NCI-H187 treated with DMSO at 0.1 percent for 48 hours (cell line): ENCODE measurements around the gene SQSTM1.

Experiments
- DNase-seq: peaks from one replicate; lab custom pipeline; 2025; lab: John Stamatoyannopoulos, UW

The SQSTM1 gene

GRCh38 chr5:179874136-179874535 lies 53.4 kb downstream of the SQSTM1 start:
- DNase-seq, result no peak

GRCh38 chr5:179874536-179875292 lies 54.0 kb downstream of the SQSTM1 start:
- DNase-seq, result no peak

- DNase-seq, result no peak
Measured at GRCh38 chr5:179875741-179876609, 55.3 kb downstream of the SQSTM1 start.

DNA sequence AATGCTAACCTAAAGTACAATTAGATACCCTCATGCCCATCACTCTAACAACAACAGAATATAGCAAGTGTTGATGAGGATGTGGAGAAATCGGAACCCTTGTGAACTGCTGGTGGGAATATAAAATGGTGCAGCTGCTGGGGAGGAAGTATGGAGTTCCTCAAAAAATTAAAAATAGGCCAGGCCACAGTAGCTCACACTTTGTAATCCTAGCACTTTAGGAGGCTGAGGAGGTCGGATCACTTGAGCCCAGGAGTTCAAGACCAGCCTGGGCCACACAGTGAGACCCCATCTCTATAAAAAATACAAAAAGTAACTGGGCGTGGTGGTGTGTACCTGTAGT lies 55.9 kb downstream of the SQSTM1 start:
- DNase-seq, result no peak

- DNase-seq, result no peak
Measured at GRCh38 chr5:179878222-179879002, 57.7 kb downstream of the SQSTM1 start.

DNA sequence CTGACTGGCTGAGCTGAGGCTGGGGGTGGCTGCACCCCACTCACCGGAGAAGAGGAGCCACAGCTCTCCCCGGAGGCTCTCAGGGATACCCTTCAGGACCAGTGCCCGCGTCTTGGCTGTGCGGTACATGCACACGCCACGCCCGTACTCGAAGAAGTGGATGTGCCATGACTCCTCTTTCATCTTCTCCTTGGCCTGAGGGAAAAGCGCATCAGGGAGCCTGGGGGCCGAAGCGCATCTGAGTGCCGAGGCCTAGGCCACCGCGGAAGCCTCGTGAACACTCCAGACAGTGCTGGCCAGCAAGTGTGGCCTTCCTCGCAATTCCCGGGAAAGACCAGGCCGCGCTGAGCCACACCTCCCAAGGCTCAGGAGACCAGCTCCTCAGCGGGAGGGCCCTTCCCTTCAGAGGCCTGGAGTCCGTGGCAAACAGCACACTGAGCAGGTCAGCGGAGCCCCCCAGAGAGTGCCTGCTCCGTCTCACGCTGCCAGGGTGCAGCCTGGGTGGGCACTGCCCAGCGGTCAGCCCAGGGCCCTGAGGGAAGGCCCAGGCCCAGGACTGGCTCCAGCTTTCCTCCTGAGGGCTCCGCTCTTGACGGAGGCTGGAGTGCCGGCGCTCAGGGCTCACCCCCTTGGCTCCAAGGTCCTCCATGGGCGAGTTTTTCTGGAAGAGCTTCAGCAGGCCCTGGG lies 58.4 kb downstream of the SQSTM1 start:
- DNase-seq, result no peak

GRCh38 chr5:179879690-179880010 lies 58.9 kb downstream of the SQSTM1 start:
- no peak for DNase-seq

- DNase-seq, result no peak
Measured at GRCh38 chr5:179880066-179880650, 59.5 kb downstream of the SQSTM1 start.

DNA sequence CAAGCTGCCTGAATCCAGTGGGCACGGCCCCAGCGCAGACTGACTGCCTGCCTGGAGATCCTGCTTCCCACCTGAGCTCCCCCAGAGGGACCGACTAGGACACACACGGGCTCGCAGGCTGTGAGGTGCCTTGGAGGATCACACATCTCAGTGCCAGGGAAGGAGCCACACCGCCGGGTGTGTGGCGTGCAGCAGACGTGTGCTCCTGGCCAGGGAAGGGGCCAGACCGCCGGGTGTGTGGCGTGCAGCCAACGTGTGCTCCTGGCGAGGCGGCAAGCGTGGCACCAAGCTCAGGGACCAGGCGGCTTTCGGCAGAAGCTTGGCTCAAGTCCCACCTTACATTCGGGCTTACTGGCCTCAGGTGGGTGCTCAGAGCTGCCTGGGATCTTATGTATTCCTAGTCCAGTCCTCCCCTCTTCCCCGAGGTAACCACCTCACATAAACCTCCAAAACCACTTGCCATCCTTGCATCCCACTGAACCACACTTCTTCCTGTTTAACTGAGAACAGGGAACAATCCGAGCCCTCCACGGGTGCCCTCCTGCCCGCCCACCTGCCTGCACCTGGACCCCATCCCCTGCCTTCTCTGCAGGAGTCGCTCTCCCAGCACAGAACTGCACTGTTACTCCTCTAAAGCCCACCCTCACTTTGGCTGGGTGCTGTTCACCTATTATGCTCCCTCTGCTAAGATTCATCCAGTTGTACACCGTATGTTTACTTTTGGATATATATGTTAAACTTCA lies 60.3 kb downstream of the SQSTM1 start:
- no peak for DNase-seq

DNA sequence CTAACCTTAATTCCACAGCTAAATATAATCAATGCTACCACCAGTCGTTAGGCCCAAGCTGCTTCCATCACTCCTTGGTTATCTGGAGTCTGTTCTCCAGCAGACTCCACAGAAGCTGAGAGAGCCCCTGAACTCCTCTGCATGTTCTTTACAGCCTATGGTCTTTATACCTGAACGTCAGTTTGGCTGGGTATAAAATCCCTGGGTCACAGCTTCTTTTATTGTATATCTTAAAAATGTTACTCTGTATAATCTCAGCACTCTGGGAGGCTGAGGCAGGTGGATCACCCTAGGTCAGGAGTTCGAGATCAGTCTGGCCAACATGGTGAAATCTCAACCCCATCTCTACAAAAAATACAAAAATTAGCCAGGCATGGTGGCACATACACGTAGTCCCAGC lies 61.6 kb downstream of the SQSTM1 start:
- DNase-seq, result no peak

DNA sequence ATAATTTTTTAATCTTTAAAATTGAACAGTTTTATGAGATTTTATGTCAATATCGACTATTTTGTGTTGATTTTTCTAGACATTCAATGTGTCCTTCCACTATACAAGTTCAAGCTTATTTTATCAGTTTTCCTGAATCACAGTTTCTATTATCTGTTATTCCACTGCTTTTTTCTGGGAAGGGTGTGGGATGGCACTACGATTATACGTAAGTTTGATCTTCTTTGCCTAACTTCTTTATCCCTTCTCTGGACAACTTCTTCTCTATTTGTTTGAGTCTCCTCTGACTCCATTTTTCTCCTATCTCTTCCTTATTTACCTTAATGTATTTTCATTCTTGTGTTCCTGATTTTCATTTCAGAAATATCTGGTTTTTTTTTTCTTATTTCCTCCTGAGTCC lies 62.5 kb downstream of the SQSTM1 start:
- DNase-seq, result no peak

DNA sequence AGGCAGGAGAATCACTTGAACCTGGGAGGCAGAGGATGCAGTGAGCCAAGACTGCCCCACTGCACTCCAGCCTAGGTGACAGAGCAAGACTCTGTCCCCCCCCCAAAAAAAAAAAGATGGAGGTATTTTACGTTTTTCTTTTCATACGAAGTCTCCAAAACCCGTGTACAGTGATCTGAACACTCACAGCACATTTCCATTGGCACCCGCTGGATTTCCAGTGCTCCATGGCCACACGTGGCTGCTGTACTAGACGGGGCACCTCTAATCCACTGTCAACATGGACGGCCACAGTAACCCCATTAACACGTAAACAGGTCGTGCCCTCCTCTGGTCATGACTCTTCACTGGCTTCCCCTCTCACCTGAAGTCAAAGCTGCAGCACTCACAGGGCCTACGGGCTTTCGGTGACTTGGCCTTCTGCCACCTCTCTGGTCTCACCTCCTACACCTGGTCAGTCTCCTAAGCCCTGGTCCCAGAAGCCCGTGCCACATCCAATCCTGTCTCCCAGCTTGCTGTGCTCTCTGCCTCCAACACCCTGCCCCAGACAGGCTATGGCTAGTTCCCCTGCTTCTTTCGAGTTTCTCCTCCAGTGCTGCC lies 64.9 kb downstream of the SQSTM1 start:
- DNase-seq, result no peak

DNA sequence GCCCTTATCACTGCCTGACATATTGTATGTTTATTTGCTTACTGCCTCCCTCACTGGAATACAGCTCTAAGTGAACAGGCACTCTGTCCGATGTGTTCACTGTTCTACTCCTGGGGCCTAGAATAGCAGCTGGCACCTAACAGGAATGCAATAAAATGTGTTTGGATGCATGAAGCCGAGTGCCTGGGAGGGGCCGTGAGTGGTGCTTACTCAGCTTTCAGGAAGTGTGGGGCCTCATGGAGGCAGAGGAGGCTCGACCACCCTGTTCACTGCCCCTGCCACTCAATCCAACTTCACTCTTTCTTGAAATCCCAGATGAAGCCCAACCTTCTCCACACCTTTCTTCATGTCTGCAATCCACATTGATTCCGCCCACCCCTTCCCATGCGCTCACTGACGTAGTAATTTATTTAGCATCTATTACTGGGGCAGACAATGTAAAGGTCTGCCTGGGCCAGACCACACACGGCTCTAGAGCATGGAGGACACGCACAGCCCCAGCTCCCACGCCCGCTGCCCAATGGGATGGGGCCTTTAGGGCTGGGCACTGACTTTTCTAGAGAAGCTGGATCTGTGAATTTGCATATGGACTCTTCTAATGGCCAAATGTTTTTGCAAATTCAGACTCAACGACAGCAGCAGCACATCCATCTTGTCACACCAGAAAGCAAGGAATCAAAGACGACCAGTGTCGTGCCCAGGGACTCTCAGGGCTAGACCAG lies 65.6 kb downstream of the SQSTM1 start:
- no peak for DNase-seq

DNA sequence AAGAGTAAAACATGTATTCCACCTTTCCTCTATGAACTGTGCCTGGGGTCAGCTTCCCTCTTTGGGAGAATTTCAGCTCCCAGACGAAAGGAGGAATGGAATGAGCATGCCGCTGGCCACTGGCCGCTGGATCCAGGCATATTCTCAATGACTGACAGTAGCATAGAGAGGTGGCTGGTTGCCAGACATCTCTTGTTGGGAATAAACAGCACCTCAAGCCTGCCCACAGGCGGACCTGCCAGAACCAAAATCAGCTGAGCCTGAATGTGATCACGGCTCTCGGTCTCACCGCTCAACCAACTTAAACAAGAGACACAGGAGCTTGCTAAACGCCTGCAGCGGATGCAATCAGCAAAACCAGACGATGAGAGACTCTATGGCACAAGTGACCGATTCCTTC lies 66.4 kb downstream of the SQSTM1 start:
- DNase-seq, result no peak
